Measurements from ENCODE around the gene SEMA5A.

Gene SEMA5A

GRCh38 chr5:9468060-9468388 lies 77.9 kb downstream of the SEMA5A start:
- no peak for DNase-seq

DNA sequence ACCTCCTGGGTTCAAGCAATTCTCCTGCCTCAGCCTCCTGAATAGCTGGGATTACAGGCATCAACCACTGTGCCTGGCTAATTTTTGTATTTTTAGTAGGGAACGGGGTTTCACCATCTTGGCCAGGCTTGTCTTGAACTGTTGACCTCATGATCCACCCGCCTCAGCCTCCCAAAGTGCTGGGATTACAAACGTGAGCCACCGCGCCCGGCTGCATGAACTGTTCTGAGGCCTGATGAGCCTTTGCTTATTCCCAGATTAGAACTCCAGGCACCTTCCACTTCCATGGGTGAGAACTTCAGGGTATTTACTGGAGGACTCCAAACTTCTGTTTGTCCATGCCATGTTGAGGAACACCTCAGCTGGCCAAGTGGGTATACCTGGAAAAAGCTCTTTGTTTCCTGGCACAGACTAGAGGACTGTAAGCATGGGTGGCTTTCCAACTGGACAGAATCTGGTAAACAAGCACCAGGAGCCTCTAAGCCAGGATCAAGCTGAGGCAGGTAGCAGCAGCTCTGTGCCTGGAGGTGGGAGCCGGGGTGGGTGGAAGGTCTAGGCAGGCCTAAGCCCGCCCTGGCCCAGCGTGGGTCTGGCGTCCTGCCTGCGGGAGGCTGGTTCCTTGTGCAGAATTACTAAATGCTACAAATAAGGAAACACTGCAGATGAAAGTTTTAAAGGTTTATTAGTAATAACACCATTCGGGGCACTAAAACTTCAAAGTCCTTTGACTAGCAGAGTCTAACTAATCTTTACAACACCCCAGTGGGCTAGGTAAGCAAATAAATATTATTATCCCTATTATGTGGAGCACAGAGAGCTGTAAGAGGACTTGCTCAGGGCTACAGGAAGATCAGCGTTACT lies 78.4 kb downstream of the SEMA5A start:
- DNase-seq = no peak

GRCh38 chr5:9466697-9467096 lies 79.2 kb downstream of the SEMA5A start:
- no peak for DNase-seq

GRCh38 chr5:9464478-9464877 lies 81.4 kb downstream of the SEMA5A start:
- DNase-seq = no peak

DNA sequence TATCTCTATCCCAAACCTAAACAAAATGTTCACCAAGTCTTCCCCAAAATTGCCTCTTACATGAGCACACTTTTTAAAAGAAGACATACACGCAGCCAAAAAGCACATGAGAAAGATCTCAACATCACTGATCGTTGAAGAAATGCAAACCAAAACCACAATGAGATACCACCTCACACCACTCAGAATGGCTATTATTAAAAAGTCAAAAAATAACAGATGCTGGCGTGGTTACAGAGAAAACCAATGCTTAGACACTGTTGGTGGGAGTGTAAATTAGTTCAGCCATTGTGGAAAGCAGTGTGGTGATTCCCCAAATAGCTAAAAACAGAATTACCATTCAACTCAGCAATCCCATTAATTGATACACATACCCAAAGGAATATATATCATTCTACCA lies 83.8 kb downstream of the SEMA5A start:
- DNase-seq = no peak

DNA sequence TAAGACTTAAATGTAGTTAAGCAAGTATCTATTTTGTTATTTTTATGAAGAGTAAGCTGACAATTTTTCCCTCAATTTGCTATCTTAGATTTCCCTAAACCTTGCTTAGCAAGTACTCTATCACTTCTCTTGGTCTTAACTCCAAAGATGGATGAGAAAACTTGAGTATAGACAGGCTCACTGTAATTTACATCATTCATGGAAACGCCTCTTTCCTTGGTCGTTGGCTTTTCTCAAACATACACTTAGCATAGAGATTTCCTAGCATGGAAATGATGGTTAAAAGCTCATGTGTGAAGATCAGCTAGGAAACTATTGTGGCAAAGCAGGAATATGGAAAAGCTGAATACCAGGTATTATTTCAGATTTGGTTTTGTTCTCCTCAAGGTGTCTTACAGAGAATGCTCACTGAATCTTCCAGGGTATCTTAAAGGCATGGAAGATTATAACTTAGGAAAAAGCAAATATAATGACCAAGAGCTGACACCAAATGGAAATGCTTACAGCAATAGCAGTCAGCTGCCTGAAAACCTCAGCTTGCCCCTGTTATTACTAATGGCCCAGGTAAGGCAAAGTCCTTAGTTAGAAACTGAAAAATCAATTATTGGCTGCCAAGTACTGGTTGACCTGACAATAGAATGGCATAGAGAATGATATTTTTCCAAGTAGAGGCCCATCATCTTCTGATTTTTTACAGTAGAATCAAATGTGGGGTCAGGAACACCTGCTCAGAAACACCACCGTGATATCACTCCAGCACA lies 84.8 kb downstream of the SEMA5A start:
- DNase-seq = no peak

DNA sequence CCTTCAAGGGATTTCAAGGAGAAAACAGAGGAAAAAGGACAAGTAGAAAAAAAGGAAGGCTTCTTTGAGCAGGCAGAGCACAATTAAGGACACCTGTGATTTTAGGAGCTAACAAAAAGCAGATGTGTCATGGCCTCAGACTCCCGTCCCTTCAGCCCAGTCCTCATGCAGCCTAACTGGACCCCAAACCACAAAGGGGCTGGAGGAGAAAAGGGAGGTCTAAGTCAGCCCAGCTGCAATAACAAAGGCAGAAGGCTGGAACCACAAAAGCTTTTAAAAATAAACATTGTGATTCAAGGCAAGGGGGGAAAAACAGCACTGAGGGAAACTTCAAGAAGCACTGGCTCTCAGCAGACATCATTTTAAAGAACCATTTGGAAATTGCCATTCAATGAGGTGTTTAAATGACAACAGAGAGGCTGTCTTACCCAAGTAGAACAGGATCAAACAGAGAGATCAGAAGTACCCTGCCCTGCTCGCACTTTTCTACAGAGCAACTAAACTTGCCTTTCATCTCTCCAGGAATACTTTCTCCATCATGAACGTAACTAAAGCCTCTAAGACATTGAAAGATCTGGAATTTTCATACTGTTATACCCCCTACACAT lies 89.3 kb downstream of the SEMA5A start:
- DNase-seq = no peak

DNA sequence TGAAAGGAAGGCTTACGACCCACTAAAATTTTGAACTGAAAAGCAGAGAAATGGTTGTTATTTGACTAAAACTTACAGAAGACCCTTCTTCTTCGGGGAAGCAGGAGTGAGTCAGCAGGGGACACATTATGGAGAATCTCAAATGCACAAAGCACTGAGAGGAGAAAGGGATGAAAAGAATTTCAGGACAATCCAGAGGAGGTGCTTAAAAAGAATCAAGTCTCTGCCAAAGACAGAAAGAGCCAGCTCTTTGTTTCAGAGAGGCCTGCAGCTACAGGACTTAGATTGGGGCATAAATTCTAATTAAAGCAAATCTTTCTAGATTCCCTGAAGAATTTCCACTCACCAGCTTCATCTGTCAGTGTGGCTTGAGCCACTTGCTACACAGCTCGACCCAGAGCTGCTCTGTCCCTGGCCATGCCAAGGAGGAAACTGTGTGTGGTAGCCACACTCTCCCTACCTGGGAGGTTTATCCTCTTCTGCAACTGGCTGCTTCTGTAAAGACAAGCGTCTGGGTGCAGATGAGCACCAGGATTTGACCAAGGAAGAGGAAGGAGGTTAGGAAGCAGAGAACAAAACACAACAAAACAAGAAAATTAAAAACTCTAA lies 89.9 kb downstream of the SEMA5A start:
- DNase-seq = no peak

GRCh38 chr5:9454491-9454890 lies 91.4 kb downstream of the SEMA5A start:
- no peak for DNase-seq

DNA sequence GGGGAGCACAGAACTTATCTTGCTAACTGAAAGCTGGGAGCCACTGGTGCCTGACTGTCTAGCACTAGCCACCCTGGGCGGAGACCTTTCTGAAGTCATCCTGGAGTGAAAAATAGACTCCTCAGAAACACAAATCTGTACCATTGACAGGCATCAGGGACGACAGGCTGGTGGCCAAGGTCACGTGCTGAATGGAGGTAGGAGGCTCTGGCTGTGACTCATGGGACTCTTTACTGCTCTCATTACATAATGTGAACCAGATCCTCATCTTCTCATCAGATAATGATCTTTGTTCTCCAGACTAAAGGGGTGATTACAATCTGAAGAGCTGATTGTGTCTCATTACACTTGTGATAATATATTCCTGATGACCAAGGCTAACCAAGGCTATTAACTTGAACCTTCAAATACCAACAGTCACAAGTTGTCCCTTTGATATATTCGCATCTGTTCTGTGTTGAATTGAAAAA lies 91.8 kb downstream of the SEMA5A start:
- DNase-seq = no peak

GRCh38 chr5:9453480-9454011 lies 92.3 kb downstream of the SEMA5A start:
- no peak for DNase-seq

GRCh38 chr5:9452181-9452580 lies 93.7 kb downstream of the SEMA5A start:
- DNase-seq = no peak

GRCh38 chr5:9451037-9451436 lies 94.8 kb downstream of the SEMA5A start:
- DNase-seq = no peak

DNA sequence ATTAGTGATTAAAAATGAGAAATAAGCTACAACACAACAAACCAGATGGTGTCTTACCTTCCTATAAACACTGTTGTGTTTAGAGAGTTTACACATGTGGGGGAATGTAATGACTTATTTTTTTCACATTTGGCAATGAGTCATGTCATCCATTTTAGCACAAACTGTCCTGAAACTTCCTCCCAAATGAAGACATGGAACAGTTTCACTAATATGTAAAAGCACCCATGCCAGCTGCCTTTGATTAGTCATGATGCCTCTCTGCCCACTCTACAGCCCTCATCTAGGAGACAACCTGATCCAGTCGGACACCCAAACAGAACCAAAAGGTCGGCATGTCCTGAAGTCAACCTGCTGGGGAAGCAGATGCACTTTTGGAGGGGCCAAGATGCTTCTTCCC lies 98.2 kb downstream of the SEMA5A start:
- no peak for DNase-seq

- no peak for DNase-seq
Observed at GRCh38 chr5:9445826-9446388, 100.0 kb downstream of the SEMA5A start.

- DNase-seq = no peak
Observed at GRCh38 chr5:9444346-9444745, 101.5 kb downstream of the SEMA5A start.

GRCh38 chr5:9441610-9442009 lies 104.3 kb downstream of the SEMA5A start:
- no peak for DNase-seq

DNA sequence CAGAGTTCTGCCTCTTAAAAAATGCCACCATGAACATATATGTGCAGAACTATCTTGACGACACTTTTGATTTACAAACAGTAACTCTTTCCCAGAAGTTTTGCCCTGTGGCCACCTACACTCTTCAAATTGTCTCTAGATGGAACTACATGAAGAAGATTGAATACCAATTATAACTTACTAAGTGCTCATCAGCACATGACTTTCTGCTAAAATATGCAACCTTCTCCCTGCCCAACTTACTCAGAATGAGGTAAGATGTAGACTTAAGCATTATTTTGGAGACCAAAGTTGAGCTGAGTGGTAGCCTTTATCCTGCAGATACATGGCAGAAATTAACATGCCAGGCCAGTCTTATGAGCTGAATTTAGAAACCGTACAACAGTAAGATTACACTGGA lies 105.4 kb downstream of the SEMA5A start:
- no peak for DNase-seq

DNA sequence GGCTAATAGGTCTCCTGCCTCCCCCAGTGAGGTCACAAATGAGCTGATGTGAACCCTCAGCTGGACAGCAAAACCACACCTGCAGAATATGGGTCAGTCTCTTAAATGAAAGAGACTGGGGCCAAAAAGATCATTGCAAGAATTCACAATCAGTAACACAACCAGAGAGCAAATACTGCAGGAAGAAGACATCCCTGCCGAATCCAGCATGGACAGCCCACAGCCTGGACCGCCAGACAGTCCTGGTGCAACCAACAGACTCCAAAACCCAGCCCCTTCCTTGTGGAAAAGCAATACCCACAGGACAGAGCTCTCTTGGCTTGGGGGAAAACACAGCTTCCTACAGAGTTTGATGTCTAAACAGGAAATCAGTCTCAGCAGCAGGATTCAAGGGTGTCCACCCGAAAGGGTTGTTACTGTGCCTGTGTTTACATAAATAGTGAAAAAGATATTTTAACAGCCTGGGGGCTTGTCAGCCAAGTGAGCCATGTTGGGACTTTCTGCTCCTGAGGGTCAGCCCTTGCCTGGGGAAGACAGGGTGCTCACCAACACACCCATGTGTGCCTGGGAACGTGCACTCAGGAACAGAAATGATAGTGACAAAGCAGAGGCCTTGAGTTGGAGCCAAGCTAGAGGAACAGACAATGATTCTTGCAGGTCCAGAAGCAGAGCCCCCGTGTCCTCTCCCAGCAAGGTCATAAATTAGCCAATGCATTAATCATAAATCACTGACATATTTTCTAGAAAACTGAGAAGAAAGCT lies 106.2 kb downstream of the SEMA5A start:
- DNase-seq = no peak

GRCh38 chr5:9438596-9439354 lies 107.1 kb downstream of the SEMA5A start:
- DNase-seq = no peak

GRCh38 chr5:9437741-9438240 lies 108.1 kb downstream of the SEMA5A start:
- DNase-seq = no peak
